BE2C (cell line): Measurements from ENCODE around the gene PICK1.

Experiments used
- DNase-seq: peaks from one replicate; pipeline ENCODE4 v3.0.0-alpha.2; 2020
- H3K27me3 ChIP-seq: fragments of 250-450 bp; sonication (Bioruptor Pico); 2 replicates; pipeline ENCODE4 v1.5.1; 2020; ENCODE audit warnings: mild to moderate bottlenecking
- H3K36me3 ChIP-seq: fragments of 250-450 bp; sonication (Bioruptor Pico); 2 replicates; pipeline ENCODE4 v1.5.1; 2020; ENCODE audit warnings: mild to moderate bottlenecking
- H3K4me1 ChIP-seq: fragments of 250-450 bp; sonication (Bioruptor Pico); 2 replicates; pipeline ENCODE4 v1.5.1; 2020
- H3K4me3 ChIP-seq: 2 replicates; pipeline ENCODE4 v1.5.1; 2011; ENCODE audit warnings: low read depth, low read length
- H3K9me3 ChIP-seq: fragments of 250-450 bp; sonication (Bioruptor Pico); 2 replicates; pipeline ENCODE4 v1.5.1; 2020
- TF ChIP-seq, protein P1 (sequence below): IDR thresholded peaks from 2 replicates; pipeline ENCODE4 v1.5.1; 2012; ENCODE audit warnings: mild to moderate bottlenecking, low read depth, low read length

Gene PICK1

DNA sequence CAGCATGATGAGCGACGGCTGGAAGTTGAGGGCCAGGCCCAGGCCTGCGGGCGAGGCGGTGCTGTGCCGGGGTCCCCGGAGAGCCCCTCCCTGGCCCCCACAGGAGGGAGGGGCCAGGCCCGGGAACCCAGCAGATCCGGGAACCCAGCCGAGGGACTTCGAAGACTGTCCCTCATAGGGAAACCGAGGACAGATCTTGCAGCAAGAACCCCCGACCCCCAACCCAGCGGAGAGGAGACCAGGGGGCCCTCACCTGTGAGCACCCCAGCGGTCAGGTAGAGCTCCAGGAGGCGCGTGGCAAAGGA is 24.4 kb downstream of the PICK1 start:
- peak overlapping the region; percentile 34 for H3K4me3 ChIP-seq

DNA sequence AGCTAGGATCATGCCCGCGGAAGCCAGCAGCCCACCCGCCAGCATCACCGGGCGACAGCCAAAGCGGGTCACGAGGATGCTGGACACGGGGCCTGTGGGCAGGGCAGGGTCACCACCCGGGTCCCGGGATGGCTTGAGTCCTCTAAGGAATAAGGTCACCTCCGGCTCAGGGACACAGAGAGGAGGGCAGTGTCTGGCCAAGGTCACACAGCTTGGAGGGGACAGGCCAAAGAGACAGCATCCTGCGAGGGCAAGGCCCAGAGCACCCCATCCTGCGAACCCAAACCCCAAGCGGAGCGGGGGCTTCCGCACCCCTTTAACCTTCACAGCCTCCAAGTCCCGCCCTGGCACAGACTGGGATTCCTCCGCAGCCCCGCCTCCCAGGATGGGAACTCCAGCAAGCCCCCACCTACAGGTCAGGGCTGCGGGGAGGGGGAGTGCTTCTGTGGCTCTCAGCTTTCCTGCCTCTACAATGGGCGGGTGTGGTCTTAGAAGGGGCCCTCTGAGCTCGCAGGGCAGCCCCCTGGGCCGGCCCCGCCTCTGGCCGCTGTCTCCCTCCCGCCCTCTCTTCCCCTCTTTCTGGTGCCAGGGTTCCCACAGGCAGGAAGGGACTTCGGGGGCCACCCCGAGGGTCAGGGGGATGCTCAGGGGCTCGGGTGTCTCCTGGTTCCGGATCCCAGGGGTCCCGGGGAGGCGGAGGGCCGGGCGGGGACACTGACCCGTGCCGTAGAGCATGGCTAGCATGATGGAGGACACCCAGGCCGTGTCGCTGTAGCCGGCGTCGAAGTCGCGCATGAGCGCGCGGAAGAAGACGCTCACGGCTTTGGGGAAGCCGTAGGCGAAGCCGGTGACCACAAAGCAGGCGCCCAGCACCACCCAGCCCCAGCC is 25.0 kb downstream of the PICK1 start:
- no peak for DNase-seq
- TF ChIP-seq, protein P1, sequence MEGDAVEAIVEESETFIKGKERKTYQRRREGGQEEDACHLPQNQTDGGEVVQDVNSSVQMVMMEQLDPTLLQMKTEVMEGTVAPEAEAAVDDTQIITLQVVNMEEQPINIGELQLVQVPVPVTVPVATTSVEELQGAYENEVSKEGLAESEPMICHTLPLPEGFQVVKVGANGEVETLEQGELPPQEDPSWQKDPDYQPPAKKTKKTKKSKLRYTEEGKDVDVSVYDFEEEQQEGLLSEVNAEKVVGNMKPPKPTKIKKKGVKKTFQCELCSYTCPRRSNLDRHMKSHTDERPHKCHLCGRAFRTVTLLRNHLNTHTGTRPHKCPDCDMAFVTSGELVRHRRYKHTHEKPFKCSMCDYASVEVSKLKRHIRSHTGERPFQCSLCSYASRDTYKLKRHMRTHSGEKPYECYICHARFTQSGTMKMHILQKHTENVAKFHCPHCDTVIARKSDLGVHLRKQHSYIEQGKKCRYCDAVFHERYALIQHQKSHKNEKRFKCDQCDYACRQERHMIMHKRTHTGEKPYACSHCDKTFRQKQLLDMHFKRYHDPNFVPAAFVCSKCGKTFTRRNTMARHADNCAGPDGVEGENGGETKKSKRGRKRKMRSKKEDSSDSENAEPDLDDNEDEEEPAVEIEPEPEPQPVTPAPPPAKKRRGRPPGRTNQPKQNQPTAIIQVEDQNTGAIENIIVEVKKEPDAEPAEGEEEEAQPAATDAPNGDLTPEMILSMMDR = no peak
- Histone ChIP-seq H3K36me3 (no peaks in the 10 kb centered on the region), H3K9me3 (no peaks in the 10 kb centered on the region), H3K4me1 (no peaks in the 10 kb centered on the region), H3K4me3 (no peak overlapping the region), H3K27me3 (peaks cover 14% of the 10 kb centered on the region)

More for the DNA sequence above, 24.4 kb downstream of the PICK1 start:
- no peak for DNase-seq
- no peaks in the 10 kb centered on the region for H3K9me3 ChIP-seq
- no peaks in the 10 kb centered on the region for H3K4me1 ChIP-seq
- peaks cover 14% of the 10 kb centered on the region for H3K27me3 ChIP-seq
- H3K36me3 ChIP-seq = no peaks in the 10 kb centered on the region
- TF ChIP-seq, protein P1 = no peak

DNA sequence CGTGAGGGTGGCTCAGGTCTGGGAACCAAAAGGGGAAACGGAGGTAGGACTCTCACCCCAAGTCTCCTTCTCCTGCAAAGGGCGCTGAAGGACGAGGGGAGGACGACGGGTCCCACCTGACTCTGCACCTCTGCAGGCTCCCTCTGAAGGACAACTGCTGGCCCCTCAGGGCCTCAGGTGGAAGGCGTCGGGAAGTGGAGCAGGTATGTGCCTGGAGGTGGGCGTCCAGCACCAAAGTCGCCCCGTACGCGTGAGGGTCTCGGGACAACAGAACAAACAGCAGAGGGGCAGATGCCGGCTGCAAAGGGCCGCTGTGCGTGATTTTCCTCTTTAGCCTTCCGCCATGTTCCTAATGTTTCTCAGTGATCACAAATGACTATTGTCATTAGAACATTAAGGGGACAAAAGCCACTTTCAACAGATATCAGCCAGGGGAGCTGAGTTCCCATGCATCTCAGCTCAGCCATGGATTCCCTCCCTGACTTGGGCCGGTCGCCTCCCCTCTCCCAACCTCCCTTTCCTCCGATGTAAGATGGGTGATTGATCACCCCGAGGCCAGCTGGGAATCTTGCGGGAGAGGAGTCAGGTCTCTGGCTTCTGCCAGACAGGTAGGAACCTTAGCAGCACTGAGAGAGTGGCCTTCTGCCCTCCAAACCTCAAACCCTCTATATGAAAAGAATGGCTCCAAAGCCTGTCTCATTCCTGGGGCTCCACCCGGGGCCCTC is 25.9 kb downstream of the PICK1 start:
- peaks cover 17% of the 10 kb centered on the region for H3K27me3 ChIP-seq
- H3K4me1 ChIP-seq = no peaks in the 10 kb centered on the region
- no peak overlapping the region for H3K4me3 ChIP-seq
- no peaks in the 10 kb centered on the region for H3K9me3 ChIP-seq
- H3K36me3 ChIP-seq = no peaks in the 10 kb centered on the region
- TF ChIP-seq, protein P1 = no peak
- DNase-seq = no peak

DNA sequence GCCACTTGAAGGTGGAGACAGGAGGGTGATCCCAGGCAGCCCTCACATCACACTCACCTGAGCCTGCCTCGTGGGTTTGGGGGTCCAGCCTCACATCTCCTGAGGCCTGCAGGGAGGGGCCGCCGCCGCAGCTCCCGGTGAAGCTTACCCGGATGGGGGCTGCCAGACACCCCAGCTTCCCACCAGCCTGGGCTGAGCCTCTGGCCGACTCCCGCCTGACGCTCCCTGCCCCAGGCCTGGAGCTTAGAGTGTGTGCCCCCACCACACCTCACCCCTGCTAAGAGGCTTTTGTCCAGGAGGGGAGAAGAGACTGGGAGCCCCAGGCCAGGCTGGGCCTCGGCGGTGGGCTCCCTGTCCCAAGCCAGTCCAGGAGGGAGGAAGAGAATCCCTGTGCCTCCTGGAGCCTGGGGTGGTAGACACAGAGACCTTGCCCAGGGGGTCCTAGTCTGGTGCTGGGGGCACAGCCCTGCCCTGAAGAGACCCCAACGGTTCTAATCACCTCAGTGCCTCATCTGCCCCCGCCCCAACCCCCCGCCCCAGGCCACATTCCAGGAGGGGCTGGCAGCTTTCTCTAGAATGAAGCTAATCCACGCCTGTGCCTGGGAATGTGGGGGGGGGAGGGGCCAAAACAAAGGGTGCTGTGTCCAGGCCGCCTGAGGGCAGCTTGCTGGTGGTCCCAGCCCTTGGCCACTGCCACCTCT is 26.9 kb downstream of the PICK1 start, which contains the start of gene SLC16A8:
SLC16A8 (minus strand) TSS at position 254 of the 701 bp plus-strand sequence. CDS start 1,311 bp downstream, outside the sequence.
- H3K4me1 ChIP-seq = no peaks in the 10 kb centered on the region
- H3K36me3 ChIP-seq = no peaks in the 10 kb centered on the region
- TF ChIP-seq, protein P1 = no peak
- no peak within 1 kb of the TSS for H3K4me3 ChIP-seq
- no peak for DNase-seq
- peaks cover 20% of the 10 kb centered on the region for H3K27me3 ChIP-seq
- no peaks in the 10 kb centered on the region for H3K9me3 ChIP-seq

DNA sequence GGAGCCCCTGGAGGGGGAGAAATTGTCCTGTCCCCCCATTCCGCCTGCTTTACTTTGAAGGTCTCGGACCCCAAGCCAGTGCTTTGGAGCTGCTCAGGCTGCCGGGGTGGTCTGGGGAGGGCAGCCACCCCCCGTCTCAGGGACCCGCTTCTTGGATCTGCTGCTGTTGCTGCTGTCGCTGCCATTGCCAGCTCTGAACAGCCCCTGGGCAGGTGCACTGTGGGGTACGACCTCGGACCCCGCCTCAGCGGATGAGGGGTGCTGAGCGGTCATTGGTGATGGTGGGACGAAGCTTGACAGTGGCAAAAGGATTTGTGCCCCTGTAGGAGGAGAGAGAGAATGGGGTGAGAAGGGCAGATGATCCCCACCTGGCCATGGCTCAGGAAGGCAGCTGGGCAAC is 27.9 kb downstream of the PICK1 start:
- no peaks in the 10 kb centered on the region for H3K4me1 ChIP-seq
- TF ChIP-seq, protein P1 = no peak
- H3K36me3 ChIP-seq = no peaks in the 10 kb centered on the region
- H3K27me3 ChIP-seq = peaks cover 20% of the 10 kb centered on the region
- H3K4me3 ChIP-seq = no peak overlapping the region
- H3K9me3 ChIP-seq = no peaks in the 10 kb centered on the region
- no peak for DNase-seq
